Islet precursor cell (in vitro differentiated cells): ENCODE measurements around the gene ARFGAP2.

ENCODE experiments used
- DNase-seq: peaks from one replicate; pipeline ENCODE4 v3.0.0-alpha.2; 2018

The ARFGAP2 gene

GRCh38 chr11:47166368-47166767 lies 10.3 kb downstream of the ARFGAP2 start:
- no peak for DNase-seq

- no peak for DNase-seq
These were observed 11.3 kb downstream of the ARFGAP2 start for GRCh38 chr11:47165253-47165840.

- DNase-seq = no peak
These were observed 12.4 kb downstream of the ARFGAP2 start for GRCh38 chr11:47164321-47164720.

- no peak for DNase-seq
These were observed 12.8 kb downstream of the ARFGAP2 start for GRCh38 chr11:47163898-47164297.

GRCh38 chr11:47163193-47163592 lies 13.5 kb downstream of the ARFGAP2 start:
- no peak for DNase-seq

GRCh38 chr11:47162426-47162825 lies 14.3 kb downstream of the ARFGAP2 start:
- DNase-seq = no peak

- DNase-seq = no peak
These were observed 14.8 kb downstream of the ARFGAP2 start for GRCh38 chr11:47161890-47162289.

- DNase-seq = peak; percentile 90
These were observed 15.4 kb downstream of the ARFGAP2 start for GRCh38 chr11:47161134-47161854.

- no peak for DNase-seq
These were observed 15.9 kb downstream of the ARFGAP2 start for GRCh38 chr11:47160753-47161133.

GRCh38 chr11:47158242-47158641 lies 18.4 kb downstream of the ARFGAP2 start:
- DNase-seq = no peak

GRCh38 chr11:47157805-47158204 lies 18.9 kb downstream of the ARFGAP2 start:
- DNase-seq = no peak

GRCh38 chr11:47156951-47157350 lies 19.7 kb downstream of the ARFGAP2 start:
- no peak for DNase-seq

GRCh38 chr11:47156333-47156732 lies 20.3 kb downstream of the ARFGAP2 start:
- no peak for DNase-seq

GRCh38 chr11:47155879-47156278 lies 20.8 kb downstream of the ARFGAP2 start:
- DNase-seq = no peak

GRCh38 chr11:47154616-47155570 lies 21.8 kb downstream of the ARFGAP2 start:
- no peak for DNase-seq

- DNase-seq = peak; percentile 91
These were observed 23.4 kb downstream of the ARFGAP2 start for GRCh38 chr11:47152953-47153950.

- no peak for DNase-seq
These were observed 24.3 kb downstream of the ARFGAP2 start for GRCh38 chr11:47152126-47152952.

GRCh38 chr11:47149782-47150181 lies 26.9 kb downstream of the ARFGAP2 start:
- no peak for DNase-seq

- no peak for DNase-seq
These were observed 27.7 kb downstream of the ARFGAP2 start for GRCh38 chr11:47148903-47149531.

- no peak for DNase-seq
These were observed 28.4 kb downstream of the ARFGAP2 start for GRCh38 chr11:47148270-47148669.

- DNase-seq = no peak
These were observed 29.0 kb downstream of the ARFGAP2 start for GRCh38 chr11:47147681-47148080.
